AG20443 (cell line): ENCODE data around the gene GLRX.

Source experiments
- DNase-seq: peaks from one replicate; pipeline ENCODE4 v3.0.0; 2012; ENCODE audit warnings: low spot score, mixed read lengths

GLRX gene

DNA sequence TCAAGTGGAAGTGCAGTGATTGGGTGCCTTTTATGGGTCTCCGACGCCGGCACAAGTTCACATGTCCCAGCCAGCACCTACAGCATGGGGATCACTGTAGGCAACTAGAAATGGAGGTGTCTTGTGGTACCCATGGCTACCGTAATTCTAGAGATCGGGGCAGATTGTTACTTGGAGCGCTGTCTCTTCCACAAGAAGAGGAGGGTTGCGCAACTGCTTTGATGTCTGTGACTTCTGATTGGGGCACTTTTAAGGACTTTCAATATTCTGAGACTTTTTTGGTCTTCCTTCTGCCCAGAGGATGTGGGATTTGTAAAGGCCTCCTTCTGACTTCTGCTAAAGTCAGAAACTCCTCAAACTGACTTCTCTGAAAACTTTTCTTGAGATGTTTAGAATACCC is 41.9 kb downstream of the GLRX start:
- no peak for DNase-seq

DNA sequence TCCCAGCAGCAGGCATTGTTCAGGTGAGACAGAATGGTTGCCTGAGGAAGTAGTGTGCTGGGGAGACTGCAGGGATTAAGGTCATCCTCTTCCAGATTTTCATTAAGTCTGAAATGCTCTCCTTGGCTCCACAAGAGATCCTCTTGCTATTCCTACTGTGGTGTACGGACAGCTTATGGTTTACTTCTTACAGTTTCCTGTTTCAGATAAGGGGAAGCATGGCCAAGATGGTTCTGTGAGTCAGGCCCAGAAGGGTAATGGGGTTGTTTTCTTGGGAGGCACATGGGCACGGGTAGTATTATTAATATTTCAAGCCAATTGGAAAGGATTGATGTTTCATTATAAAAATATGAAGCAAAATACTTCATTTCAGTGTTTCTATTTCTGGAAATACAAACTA is 42.9 kb downstream of the GLRX start:
- DNase-seq: peak; percentile 18

DNA sequence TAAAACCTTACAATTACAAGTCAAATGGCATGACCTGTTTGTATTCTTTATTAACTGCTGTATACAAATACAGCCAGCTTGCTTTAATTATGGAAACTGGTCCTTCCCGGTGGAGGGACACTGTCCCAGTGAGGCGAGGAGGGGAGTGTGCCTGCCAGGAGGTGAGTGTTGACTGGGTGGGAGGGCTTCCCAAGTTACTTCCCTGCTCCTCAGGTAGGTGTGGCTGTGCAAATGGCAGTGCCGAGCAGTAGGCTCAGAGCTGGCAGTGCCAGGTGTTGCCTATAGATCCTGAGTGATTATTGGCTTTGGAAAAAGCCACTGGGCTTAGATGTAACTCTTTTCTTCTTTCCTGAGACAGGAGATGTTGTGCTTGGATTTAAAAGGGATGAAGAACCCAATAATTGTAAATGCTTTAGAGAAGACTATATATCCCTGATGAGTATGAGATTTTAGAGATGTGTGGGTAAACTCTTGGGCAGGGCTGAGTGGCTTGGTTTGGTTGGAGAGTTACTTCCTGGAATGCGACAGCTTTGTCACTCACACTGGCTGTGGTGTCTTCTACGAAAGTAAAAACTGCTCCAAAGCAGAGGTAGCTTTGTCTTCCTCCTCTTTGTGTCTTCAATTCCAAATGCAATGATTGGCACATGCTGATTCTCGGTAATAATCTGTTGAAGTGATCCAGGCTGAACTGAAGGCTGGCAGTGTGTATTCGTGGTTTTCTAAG is 43.7 kb downstream of the GLRX start:
- no peak for DNase-seq

DNA sequence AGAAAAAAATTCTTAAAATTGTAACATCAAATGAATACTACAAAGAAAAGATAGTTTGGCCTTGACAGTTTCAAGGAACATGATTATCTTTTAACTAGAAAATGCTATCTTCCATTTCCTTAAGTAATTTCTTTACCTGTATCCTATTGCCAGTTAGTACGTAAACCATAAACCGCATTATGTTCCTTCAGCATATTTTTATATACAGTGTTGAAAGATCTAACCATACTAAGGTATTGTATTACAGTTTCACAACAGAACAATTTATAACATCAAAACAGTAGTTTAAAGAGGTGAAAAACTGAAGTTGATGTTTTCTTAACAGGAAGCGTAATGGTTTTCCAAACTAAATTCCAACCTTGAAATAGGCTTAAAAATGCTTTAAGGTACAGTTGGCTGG is 45.1 kb downstream of the GLRX start:
- DNase-seq: no peak

DNA sequence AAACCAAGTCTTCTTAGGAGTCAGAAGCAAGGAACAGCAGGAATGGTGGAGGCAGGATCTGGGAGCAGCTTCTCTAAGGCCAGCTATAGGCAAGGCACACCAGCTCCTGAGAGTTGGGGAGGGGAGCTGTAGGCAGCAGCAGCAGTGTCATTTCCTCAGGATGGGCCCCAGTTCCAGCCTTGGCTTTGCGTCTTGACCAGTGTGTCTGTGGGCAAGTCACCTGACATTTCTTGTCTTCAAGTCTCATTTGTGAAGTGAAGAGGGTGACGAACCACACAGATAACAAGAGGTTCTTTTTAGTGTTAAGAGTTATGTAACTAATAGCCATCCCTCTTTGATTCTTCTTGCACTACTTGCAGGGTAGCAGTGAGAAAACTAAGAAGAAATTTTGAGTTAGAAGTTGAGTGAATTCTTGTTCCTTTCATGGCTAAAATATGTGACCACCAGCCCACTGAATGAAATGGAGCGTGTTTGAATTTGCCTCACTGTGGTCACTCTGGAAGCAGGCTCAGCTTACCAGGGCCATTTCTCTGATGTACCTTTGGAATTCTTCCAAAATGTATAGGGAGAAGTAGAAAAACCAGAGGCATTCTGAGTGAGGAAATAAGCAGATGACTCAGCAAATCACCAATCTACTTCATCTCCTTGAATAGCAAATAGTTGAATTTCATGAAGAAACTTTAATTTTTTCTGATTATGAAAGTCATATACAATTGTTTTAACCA is 49.0 kb downstream of the GLRX start:
- DNase-seq: no peak

DNA sequence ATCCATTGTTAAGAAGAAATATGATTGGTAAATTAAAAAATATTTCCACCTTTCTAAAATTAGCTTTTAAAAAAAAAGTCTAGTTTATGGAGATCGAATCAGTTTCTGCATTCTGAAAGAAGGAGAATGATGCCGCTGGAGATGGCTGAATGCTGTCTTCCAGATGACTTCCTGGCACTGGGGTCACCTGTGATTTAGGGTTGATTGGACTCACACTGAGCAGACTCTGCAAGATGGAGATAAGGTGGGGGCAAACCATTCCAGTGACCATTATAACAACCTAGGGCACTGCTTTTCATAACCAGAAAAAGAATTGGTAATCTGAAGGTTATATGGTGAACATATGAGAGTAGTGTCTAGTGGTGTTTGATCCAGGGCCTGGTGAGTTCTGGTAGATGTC is 50.6 kb downstream of the GLRX start:
- DNase-seq: no peak

DNA sequence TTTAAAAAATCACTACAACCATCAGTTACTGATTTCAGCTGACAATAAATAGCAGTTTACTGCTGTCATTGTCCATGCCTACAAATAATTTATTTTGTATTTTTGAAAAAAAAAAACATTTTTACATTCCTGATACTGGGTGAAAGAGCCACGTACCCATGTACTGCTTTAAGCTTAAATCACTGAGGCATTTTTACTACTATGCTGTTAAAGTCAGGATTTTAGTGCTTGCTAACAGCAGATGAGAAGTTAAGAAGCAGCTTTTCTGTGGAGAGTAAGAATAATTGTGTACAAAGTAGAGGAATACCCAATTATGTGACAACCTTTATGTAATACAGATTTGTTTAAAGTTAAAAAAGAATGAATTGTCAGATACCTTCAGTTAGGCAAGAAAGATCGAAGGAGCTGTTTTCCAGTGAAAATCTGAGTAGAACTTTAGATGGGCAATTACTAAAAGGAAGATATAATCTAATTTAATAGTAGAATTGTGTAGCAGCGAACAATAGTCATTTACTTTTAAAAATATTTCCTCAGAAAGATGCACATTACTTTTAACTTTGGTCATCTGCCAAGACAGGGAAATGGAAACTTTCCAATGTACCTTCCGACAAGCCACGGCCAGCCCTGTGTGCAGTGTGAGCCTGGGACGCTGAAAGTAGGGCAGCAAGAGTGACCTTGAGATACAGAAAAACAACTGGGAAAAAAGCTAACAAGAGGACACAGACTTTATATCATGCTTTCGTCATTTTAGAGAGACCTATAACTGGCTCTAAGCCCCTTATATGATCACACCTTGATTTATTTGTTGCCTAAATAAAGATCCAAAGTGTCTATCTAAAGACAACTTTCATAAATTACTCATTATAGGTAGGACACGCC is 51.5 kb downstream of the GLRX start:
- DNase-seq: no peak

DNA sequence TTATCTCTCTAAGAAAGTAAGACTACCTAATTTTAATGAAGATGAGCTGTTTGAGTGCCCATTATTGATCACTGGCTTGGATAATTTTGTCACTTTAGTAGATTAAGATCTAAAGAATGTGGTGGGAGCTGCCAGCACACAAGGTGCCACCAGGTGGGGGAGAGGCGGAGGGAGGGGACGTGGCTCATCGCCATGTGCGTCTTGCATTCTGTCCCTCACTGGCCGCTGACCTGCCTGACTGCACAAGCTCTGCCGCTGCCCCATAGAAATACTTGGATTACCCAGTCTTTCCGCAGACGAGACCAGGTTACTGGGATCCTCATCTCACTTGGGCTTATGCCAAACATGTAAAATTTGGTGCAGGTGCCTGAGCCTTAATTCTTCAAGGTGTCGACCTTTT is 53.8 kb downstream of the GLRX start:
- DNase-seq: no peak

DNA sequence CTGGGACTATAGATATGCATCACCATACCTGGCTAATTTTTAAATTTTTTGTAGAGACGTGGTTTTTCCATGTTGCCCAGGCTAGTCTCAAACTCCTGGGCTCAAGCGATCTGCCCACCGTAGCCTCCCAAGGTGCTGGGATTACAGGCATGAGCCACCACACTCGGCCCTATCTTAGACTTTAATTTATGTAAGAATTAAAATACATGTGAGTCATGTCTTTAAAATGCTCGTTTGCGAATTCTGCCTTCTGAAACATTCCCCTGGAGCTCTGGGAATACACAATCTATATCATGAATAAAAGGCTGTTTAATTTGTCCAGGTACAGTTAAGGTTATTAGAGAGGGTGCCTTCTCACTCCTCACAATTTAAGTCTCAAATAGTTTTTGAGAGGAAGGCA is 58.6 kb downstream of the GLRX start:
- DNase-seq: no peak
